Glomerular visceral epithelial cell (primary cell): ENCODE data around the gene ZBTB16.

Experiments used
- DNase-seq: peaks from one replicate; pipeline ENCODE4 v3.0.0-alpha.2; 2016; ENCODE audit errors: extremely low spot score

The ZBTB16 gene

GRCh38 chr11:114182471-114183043, 123.0 kb downstream of the ZBTB16 start:
- no peak for DNase-seq

- DNase-seq, result no peak
These were observed 123.6 kb downstream of the ZBTB16 start for GRCh38 chr11:114183044-114183511.

DNA sequence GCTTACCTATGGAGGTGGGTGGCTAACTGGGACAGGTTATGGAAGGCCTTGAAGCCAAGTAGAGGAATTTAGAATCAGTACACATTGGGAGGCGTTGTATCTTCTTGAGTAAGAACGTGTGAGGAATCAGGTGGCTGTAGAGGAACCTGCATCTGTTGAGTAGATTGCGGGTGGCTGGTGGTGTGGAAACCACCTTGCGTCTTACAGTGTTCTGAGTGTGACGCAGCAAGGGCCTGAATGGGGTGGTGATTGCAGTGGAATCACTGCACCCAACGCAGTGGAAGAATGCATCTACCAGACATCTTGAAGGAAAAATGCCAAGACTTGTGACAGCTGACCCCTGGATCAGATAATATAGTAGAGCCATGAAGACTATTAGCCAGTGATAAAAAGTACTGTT, 125.9 kb downstream of the ZBTB16 start:
- no peak for DNase-seq

GRCh38 chr11:114187173-114187572, 127.7 kb downstream of the ZBTB16 start:
- no peak for DNase-seq

DNA sequence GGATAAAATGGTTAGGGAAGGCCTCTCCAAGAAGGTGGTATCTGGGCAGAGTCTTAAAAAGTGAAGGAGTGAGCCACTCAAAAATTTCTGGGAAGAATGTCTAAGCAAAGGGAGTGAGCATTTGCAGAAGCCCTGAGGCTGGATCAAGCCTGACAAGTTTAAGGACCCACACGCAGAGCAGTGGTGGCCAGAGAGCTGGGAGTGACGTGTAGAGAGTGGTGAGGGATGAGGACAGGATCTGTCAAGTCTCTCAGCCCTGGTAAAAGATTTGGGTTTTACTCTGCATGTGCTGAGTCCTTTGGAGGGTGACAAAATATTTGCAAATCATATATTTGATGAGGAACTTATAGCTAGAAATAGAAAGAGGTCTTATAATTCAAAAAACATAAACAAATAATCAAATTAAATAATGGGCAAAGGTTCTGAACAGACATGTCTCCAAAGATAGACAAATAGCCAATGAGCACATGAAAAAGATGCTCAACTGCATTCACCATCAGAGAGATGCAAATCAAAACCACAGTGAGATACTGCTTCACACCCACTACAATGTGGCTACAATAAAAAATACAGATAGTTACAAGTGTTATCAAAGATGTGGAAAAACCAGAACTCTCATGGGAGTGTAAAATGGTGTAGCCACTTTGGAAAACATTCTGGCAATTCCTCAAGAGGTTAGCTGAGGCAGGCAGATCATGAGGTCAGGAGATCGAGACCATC, 129.5 kb downstream of the ZBTB16 start:
- DNase-seq, result no peak

GRCh38 chr11:114190630-114191029, 131.1 kb downstream of the ZBTB16 start:
- DNase-seq, result no peak

GRCh38 chr11:114191893-114192292, 132.4 kb downstream of the ZBTB16 start:
- DNase-seq, result no peak

DNA sequence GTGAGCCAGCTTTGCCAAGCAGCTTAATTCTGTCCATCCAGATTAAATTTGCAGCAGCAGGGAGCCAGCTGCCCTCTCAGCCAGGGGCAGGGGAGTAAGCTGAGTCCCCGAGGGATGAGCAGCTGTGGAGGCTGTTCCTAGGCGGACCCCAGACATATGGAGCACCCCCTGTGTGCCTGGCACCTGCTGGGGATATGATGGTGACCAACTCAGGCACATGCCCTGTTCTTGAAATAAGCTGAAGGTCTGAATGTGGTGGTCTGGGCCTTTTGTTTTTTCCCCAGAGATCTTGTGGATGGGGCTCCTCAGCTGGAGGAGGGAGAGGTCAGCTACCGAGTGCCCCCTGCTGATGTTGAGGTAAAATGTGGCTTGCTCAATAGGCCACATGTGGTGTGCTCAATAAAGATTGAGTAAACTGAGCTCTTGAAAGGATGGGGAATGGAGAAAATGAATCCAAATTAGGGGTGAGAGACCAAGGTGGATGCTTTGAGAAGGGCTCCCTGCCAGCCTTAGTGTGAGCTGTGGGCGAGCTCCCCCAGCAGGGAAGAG, 133.4 kb downstream of the ZBTB16 start:
- no peak for DNase-seq

- no peak for DNase-seq
These were observed 134.5 kb downstream of the ZBTB16 start for GRCh38 chr11:114193730-114194679.

DNA sequence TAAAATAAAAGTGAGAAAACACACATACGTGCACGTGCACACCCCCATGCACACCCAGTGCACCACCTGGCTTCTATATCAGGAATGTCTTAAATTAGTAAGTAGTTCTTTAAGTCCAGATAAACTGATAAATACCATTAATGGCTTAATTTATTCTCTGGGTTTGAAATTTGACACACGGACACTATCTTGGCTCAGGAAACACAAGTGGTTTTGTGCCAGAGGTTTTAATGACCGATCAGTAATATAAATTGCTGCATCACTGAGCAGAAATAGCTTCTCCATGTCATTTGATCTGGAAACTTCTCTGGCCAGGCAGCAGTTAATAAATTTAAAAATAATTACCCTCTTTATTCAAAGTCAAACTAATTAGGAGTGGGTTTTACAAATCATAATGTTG, 135.2 kb downstream of the ZBTB16 start:
- no peak for DNase-seq

DNA sequence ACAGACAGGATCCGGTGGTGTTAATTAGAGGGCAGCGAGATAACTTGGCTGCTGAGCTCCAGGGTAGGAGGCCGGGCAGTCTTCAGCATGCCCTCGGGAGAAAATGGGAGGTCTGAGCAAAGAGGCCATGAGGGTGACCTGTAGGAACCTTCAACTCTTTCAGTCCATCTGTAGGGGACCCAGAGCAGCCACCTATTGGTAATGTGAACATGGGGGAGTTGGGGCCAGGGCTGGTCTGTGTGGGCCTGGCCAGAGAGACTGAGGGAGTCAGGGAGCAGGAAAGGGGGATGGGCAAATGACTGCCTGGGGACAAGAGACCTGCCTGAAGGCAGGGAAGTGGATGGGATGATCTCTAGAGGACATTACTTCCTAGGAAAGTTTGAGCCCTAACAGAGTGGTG, 135.6 kb downstream of the ZBTB16 start:
- no peak for DNase-seq

DNA sequence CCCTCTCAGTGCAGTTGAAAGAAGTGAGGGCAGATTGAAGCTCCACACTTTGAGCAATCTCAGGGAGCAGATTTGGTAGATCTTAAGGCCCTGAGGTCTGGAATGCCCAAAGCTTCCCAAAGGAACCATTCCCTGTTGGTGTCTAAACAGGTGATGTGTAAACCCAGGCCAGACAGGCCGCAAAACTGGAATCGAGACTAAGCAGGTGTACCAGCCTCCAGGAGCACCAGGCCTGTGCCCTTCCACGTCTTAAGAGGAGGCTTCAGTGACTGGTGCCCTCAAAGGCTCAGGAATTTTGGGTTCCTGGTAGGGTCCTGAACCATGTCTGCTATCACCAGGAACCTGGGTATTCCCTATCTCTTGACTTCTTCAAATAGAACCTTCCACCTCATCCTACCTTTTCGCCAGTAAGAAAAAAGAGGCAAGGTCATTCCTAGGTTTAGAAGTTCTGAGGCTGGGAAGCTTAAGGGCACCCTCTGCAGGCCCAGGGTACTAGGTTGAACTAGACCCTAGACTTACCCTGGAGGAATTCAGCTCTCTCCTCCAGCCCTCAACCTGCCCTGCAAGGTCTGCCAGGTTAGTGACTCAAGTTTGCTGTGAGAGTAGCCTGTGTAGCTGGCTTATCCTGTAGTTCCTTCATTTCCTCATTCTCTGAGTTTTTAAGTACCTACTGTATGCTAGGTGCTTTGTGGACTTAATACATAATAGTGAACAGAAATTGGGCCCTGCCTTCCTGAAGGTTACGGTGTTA, 136.6 kb downstream of the ZBTB16 start:
- no peak for DNase-seq

GRCh38 chr11:114196997-114197703, 137.6 kb downstream of the ZBTB16 start:
- DNase-seq, result no peak

DNA sequence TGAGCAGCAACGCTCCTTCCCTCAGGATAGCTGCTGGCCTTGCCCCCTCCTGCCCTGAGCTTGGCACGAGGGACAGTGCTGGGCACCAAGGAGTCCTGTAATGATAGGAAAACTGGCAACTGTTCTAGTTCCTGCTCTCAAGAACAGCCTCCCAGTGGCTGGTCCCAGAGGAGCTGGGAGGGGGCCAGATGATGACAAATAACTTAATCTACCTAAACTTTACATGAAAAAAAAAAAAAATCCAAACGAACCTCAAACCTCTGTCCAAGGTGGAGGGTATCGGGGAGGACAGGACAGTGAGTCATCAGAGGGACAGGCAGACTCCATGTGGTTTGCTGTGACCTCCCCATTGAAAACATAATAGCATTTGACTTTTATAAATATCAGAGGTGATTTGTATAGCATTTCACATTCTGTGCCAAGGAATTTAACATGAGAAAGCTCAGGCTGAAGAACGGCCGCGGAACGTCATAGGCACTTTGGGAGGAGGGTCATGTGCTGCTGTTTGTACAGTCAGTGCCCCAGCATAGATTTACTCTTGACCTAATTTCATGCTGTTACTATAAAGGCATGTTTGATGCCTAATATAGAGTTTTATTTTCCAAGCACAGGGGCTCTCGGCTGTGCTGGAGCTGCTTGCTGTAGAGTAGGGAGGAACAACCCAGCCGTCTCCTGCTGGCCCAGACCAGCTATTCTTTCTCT, 138.4 kb downstream of the ZBTB16 start:
- DNase-seq, result no peak

GRCh38 chr11:114199051-114199450, 139.5 kb downstream of the ZBTB16 start:
- no peak for DNase-seq

DNA sequence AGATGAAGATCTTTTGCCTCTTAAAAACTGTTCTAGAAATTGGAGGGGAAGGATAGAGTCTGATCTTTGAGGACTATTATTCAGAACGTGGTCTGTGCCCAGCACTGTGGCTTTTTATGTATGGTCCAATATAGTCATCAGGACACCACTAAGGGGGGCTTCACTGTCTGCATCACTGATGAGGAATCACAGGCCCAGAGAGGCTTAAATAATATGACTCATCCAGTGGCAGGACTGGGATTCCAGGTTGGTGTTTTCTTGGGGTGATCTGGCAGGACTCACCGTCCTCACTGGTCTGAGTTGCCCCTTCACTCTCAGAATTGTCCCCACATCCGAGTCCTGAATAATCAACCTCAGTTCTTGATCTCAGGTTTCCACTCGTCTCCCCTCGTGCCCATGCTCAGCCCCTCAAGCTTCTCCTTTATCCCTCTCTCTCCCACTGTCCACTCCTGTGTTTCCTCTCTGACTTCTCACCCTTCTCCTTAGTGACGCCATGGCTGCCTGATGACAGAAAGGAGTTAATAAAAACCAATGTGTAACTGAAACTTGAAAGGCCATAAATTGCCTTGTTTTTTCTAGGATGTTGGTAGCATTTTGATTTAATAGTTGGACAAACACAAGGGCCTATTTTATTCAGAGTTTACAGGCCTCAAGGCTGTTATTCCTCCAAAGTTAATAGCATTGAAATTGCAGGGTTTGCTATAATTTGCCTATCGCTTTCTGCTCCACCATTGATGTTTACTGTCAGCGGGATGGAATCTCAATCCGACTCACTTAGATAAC, 141.0 kb downstream of the ZBTB16 start:
- no peak for DNase-seq

GRCh38 chr11:114201219-114201618, 141.7 kb downstream of the ZBTB16 start:
- no peak for DNase-seq

DNA sequence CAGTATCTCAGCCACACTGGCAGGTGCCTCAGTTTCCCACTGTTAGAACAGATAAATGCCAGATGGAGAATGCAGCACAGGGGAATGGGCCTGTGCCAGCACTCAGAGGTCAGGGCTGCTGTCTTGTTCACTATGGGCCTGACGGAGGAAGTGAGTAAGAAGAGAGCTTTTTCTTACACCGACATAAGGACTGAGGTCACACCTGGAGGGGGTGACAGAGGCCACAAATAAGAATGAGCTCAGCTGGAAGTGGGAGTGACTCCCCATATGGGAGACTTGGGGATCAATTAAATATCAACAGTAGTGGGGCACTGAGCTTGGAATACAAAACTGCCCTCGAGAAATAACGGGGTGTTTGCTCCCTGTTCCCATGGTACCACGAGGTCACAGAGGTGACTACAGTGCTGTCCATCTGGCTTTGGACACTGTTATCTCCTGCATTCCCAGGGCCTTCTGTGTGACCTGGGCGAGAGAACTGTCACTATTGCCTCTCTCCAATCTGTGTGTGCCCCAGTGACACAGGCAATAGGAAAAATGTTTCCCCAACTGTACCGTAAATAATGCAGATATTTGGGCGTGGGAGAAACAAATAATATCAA, 142.6 kb downstream of the ZBTB16 start:
- DNase-seq, result no peak

DNA sequence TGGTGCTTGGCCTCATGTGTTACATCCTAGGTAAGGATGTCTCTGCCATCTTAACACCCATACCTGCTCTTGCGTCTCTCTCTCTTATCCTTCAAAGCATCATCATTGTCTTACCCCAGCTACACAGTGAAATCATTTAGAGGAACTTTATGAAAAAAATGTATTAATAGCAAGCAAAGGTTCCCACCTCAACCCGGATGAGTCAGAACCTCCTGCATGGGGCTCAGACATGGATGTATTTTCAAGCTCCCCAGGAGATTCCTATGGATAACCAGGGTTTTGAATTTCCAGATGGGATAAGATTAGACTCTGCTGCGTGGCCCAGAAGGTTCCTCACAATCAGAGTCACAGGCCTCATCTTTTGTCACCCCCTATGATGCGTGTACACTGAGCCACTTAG, 147.6 kb downstream of the ZBTB16 start:
- no peak for DNase-seq
